Fibroblast of mammary gland (primary cell): ENCODE results near the gene GCLC.

Experiments used
- DNase-seq: peaks from one replicate; pipeline ENCODE4 v3.0.0-alpha.2; 2010; ENCODE audit warnings: low read depth
- H3K4me3 ChIP-seq: 2 replicates; pipeline ENCODE4 v1.5.1; 2011; ENCODE audit warnings: low read depth, mild to moderate bottlenecking, low read length, moderate library complexity; ENCODE audit not compliant: control insufficient read depth
- TF ChIP-seq, protein P1 (sequence below): conservative IDR thresholded peaks from 2 replicates; pipeline ENCODE4 v1.5.1; 2011; ENCODE audit warnings: low read depth, low read length, inconsistent platforms; ENCODE audit not compliant: control insufficient read depth, insufficient read depth

The GCLC gene

DNA sequence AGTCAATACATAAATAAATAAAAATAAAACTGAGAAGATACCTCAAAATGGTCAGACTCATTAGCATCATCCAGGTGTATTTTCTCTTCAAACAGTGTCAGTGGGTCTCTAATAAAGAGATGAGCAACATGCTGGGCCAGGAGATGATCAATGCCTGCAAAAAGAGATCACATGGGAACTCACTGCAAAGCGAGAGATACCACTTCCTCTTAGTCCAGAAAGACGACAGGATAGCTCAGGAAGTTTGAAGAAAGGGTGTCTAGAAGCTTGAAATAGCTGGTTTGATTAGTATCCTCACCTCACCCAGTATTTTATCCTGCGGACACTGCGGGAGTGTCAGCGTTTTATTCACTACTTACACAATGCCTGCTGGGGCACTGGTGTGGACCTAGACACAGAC, 38.0 kb downstream of the GCLC start:
- no peak for DNase-seq
- TF ChIP-seq, protein P1, sequence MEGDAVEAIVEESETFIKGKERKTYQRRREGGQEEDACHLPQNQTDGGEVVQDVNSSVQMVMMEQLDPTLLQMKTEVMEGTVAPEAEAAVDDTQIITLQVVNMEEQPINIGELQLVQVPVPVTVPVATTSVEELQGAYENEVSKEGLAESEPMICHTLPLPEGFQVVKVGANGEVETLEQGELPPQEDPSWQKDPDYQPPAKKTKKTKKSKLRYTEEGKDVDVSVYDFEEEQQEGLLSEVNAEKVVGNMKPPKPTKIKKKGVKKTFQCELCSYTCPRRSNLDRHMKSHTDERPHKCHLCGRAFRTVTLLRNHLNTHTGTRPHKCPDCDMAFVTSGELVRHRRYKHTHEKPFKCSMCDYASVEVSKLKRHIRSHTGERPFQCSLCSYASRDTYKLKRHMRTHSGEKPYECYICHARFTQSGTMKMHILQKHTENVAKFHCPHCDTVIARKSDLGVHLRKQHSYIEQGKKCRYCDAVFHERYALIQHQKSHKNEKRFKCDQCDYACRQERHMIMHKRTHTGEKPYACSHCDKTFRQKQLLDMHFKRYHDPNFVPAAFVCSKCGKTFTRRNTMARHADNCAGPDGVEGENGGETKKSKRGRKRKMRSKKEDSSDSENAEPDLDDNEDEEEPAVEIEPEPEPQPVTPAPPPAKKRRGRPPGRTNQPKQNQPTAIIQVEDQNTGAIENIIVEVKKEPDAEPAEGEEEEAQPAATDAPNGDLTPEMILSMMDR: no peak
- no peak overlapping the region for H3K4me3 ChIP-seq

DNA sequence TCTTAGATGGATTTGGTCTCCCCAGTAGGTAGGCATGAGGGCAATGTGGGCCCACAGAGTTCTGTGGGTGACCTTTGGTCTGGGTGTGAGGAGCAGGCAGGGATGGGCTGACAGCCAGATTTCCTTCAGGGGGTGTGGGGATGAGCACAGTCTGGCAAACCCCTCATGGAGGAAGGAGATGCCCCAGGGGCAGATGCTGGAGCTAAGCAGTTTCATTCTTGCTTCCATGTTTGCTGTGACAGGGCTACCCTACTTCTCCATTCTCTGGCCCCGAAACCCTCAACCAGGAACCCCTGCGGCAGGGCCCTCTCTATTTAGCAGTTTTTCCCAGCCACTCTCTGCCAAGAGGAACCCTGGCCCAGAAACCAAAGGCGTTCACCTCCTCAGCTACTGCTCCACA, 40.4 kb downstream of the GCLC start:
- H3K4me3 ChIP-seq: no peak overlapping the region
- no peak for DNase-seq
- TF ChIP-seq, protein P1: no peak

DNA sequence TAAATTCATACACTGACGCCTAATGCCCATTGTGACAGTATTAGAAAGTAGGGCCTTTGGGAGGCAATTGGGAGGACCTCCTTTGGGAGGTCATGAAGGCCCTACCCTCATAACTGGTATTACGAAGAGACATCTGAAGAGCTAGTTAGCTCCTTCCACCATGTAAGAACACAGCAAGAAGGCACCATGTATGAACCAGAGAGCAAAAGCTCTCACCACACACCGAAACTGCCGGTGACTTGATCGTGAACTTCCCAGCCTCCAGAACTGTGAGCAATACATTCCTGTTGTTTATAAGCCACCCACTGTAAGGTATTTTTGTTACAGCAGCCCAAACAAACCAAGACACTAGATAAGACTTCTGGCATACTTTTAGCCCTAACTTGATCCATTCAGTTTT, 41.8 kb downstream of the GCLC start:
- TF ChIP-seq, protein P1: no peak
- no peak overlapping the region for H3K4me3 ChIP-seq
- DNase-seq: no peak

DNA sequence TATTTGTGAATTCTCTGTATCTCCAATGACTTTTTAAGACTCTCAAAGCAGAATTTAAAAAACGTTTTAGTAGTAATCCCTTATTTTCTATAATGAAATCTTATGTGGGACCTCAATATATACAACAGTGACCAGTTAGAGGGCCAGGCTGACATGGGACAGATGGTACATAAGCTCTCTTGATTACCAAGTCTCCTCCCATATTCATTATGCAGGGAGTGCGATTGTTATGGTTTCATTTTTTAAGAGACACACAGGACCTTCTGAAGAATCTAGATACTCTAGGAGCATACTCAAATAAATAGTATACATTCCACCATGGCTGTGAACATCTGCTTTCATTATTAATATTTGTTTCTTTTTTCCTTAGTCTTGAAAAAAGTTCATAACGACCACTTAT, 43.5 kb downstream of the GCLC start:
- TF ChIP-seq, protein P1: no peak
- no peak overlapping the region for H3K4me3 ChIP-seq

DNA sequence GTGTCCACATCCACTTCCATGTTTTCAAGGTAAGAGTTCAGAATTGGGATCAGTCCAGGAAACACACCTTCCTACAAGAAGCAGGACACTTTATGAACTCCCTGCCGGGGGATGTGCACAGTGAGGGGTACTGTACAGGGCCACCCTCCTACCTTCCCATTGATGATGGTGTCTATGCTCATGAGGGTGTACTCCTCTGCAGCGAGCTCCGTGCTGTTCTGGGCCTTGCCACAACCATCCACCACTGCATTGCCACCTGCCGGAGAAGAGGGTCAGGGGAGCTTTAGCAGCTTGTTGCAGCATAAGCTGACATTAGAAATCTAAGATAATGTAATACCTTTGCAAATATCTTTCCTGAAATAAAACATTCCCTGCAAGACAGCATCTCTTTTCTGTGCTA, 44.8 kb downstream of the GCLC start:
- DNase-seq: no peak
- TF ChIP-seq, protein P1: no peak
- H3K4me3 ChIP-seq: no peak overlapping the region

More for the DNA sequence above, 43.5 kb downstream of the GCLC start:
- no peak for DNase-seq

DNA sequence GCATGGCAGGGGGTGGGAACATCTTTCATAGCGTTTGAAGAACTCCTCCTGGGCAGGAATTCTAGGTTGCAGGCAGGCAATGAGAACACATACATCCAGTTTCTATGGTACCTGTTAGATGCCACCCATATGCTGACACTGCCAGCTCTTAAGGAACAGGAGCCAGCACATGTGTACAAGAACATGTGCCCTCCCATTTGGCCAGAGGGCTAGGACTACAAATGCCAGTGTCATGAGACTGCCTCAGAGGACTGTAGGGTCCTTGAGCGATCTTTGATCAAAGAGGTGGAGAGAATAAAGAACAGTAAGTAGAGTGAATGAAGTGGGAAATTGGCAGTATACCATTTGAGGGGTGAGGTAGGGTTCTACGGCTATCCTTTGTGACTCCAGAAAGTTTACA, 45.8 kb downstream of the GCLC start:
- no peak overlapping the region for H3K4me3 ChIP-seq
- TF ChIP-seq, protein P1: no peak
- DNase-seq: no peak

DNA sequence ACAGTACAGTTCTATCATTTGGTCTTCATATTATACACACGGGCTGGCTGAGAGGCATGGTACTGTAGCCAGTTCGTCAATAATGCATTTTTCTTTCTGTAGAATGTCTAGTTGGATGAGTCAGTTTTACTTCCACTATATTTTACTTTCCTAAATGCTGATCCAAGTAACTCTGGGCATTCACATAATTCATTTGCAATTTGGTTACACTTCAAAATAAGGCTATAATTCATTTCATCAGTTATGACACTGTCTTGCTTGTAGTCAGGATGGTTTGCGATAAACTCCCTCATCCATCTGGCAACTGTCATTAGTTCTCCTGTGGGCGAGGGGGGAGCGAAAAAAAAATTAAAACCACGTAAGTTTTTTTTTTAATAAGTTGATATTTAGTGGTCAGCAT, 46.3 kb downstream of the GCLC start:
- DNase-seq: no peak
- no peak overlapping the region for H3K4me3 ChIP-seq
- TF ChIP-seq, protein P1: no peak
